Measurements from ENCODE around the gene CD248.
"Not testable (repeated sequence)": the region's sequence is repeated elsewhere in the genome, so short reads cannot be mapped to it uniquely, and the experiment has no call there.

The CD248 gene

GRCh38 chr11:66329165-66329673 lies 12.4 kb upstream of the CD248 start:
- DNase-seq (ENCODE audit: low spot score) = no peak

GRCh38 chr11:66328302-66329144 lies 11.7 kb upstream of the CD248 start:
- peak; percentile 98 for DNase-seq (ENCODE audit: low spot score)

- no peak for DNase-seq (ENCODE audit: low spot score)
Measured at GRCh38 chr11:66328031-66328301, 11.1 kb upstream of the CD248 start.

GRCh38 chr11:66327171-66328030 lies 10.6 kb upstream of the CD248 start:
- peak; percentile 57 for DNase-seq (ENCODE audit: low spot score)

GRCh38 chr11:66326261-66327111 lies 9.6 kb upstream of the CD248 start:
- no peak for DNase-seq (ENCODE audit: low spot score)

GRCh38 chr11:66325263-66325671 lies 8.4 kb upstream of the CD248 start:
- no peak for DNase-seq (ENCODE audit: low spot score)

- no peak for DNase-seq (ENCODE audit: low spot score)
Measured at GRCh38 chr11:66324664-66325063, 7.8 kb upstream of the CD248 start.

- no peak for DNase-seq (ENCODE audit: low spot score)
Measured at GRCh38 chr11:66323684-66324083, 6.8 kb upstream of the CD248 start.

- no peak for DNase-seq (ENCODE audit: low spot score)
Measured at GRCh38 chr11:66322732-66323427, 6.0 kb upstream of the CD248 start.

- no peak for DNase-seq (ENCODE audit: low spot score)
Measured at GRCh38 chr11:66321606-66322005, 4.8 kb upstream of the CD248 start.

GRCh38 chr11:66320748-66321147 lies 3.9 kb upstream of the CD248 start:
- not testable (repeated sequence) for DNase-seq (ENCODE audit: low spot score)

GRCh38 chr11:66320289-66320688 lies 3.4 kb upstream of the CD248 start:
- not testable (repeated sequence) for DNase-seq (ENCODE audit: low spot score)

- DNase-seq (ENCODE audit: low spot score) = no peak
Measured at GRCh38 chr11:66318600-66318970, 1.7 kb upstream of the CD248 start.

GRCh38 chr11:66317723-66318599 lies 1.1 kb upstream of the CD248 start:
- DNase-seq (ENCODE audit: low spot score) = no peak

- no peak for DNase-seq (ENCODE audit: low spot score)
Measured at GRCh38 chr11:66317322-66317722, 478 bp upstream of the CD248 start.

- DNase-seq (ENCODE audit: low spot score) = no peak
Measured at GRCh38 chr11:66315921-66316811, 678 bp downstream of the CD248 start.

GRCh38 chr11:66315498-66315885 lies 1.4 kb downstream of the CD248 start:
- DNase-seq (ENCODE audit: low spot score) = no peak

GRCh38 chr11:66314561-66315497 lies 2.0 kb downstream of the CD248 start:
- DNase-seq (ENCODE audit: low spot score) = no peak

- no peak for DNase-seq (ENCODE audit: low spot score)
Measured at GRCh38 chr11:66314186-66314501, 2.7 kb downstream of the CD248 start.

Measured in kidney capillary endothelial cell (primary cell).